Coronary artery (tissue), 2 donors: ENCODE results near the gene MACROD1.
A peak's percentile ranks its signal among the peaks of the same experiment; 100 is the strongest.
"Not testable (repeated sequence)": the region's sequence is repeated elsewhere in the genome, so short reads cannot be mapped to it uniquely, and the experiment has no call there.

Source experiments
- DNase-seq: peaks from one replicate; pipeline ENCODE4 v3.0.0-alpha.2; 2017; ENCODE audit warnings: low spot score
- H3K27ac ChIP-seq, 2 donors: fragments of 200-600 bp; sonication (generic); one replicate each; pipeline ENCODE4 v1.5.1; 2016 to 2019
- H3K4me3 ChIP-seq: fragments of 200-600 bp; sonication (generic); 2 replicates; pipeline ENCODE4 v1.5.1; 2016; ENCODE audit warnings: mild to moderate bottlenecking, moderate library complexity
- CTCF ChIP-seq: fragments of 200-600 bp; sonication (generic); IDR thresholded peaks from one replicate; pipeline ENCODE4 v1.5.1; 2019; ENCODE audit warnings: antibody characterized with exemption

MACROD1 gene

GRCh38 chr11:63978551-63979239 is 187.2 kb downstream of the MACROD1 start:
- H3K4me3 ChIP-seq = no peak overlapping the region
- no peak for DNase-seq
- no peak for TF ChIP-seq CTCF
- no peak overlapping the region for H3K27ac ChIP-seq

- DNase-seq = peak; percentile 99
- Histone ChIP-seq H3K27ac (peak within 1 kb of the TSS; percentile 94 to 99), H3K4me3 (peak within 1 kb of the TSS; percentile 97)
- no peak for TF ChIP-seq CTCF
Measured at GRCh38 chr11:63974259-63975143, 191.4 kb downstream of the MACROD1 start, which contains the start of gene COX8A. COX8A (plus strand) TSS chr11:63974620; CDS start chr11:63974681, 61 bp downstream.

- peak overlapping the region; percentile 17 for H3K4me3 ChIP-seq
Measured at GRCh38 chr11:63973912-63974258, 192.0 kb downstream of the MACROD1 start.

GRCh38 chr11:63970902-63971301 is 195.0 kb downstream of the MACROD1 start:
- no peak overlapping the region for H3K4me3 ChIP-seq
- TF ChIP-seq CTCF = no peak

More at GRCh38 chr11:63973912-63974258, 192.0 kb downstream of the MACROD1 start:
- not testable (repeated sequence) for H3K27ac ChIP-seq, DNase-seq

GRCh38 chr11:63969461-63969860 is 196.5 kb downstream of the MACROD1 start:
- no peak for DNase-seq
- Histone ChIP-seq H3K27ac (no peak overlapping the region), H3K4me3 (no peak overlapping the region)
- no peak for TF ChIP-seq CTCF

More at GRCh38 chr11:63970902-63971301, 195.0 kb downstream of the MACROD1 start:
- DNase-seq = no peak
- no peak overlapping the region for H3K27ac ChIP-seq

- no peak for TF ChIP-seq CTCF
- no peak for DNase-seq
- H3K27ac ChIP-seq = no peak overlapping the region
- no peak overlapping the region for H3K4me3 ChIP-seq
Measured at GRCh38 chr11:63966444-63966843, 199.5 kb downstream of the MACROD1 start.

GRCh38 chr11:63963895-63964294 is 202.0 kb downstream of the MACROD1 start:
- not testable (repeated sequence) for H3K4me3 ChIP-seq, DNase-seq, H3K27ac ChIP-seq
